ENCODE measurements around the gene SLC39A3. TPM values are rescaled to one million over a fixed set of nuclear protein-coding genes. Genes with fewer than 3 reads are reported as not detected.

SLC39A3 gene
- total RNA-seq, 4 donors from 2014 or later, result 20.2 to 27.0 (median 21.6) TPM

DNA sequence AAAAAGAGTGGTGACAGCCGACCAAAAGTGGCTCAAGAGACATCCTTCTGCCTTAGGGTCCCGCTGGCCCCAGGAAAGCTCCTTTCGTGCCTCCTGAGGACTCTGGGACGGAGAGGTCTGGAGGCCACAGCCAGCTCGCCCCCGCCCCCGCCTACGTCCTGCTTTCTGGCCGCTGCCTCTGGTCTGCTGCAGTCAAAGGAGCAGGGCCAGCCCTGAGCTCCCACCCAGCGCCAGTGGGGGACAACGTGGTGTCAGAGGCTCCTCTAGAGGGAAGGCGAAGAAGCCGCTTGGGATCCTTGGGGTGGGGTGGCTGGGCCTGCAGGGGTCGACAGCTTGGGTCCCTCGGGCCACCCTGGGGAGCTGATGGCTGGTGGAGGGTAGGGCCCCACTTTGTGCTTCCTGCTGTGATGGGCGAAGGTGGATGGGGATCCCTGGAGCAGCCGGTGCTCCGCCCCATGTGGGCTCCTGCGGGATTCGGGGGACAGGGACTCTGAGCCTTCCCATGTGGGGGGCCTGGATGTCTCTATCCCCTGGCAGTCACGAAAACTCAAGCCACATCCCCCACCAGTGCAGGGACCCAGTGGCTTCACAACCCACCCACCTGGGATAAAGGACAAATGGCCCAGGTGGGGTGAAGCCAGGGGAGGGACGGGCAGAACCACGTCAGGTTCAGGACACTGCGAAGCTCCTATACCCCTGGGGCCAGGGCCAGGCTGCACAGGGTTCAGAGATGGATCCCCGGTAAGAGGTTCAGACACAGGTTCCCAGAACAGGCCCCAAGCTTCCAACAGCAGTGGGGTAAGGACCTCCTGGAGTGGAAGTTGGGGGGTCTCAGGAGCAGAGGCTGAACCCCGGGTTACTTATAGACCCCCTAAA is 9.6 kb downstream of the SLC39A3 start:
- intact Hi-C loops (cut with DNase I; ENCODE audit: low total_unique reads), result no loop called here
- 88 to 90% methylated on average over 22 to 24 of the region's 26 CpGs for WGBS, 2 donors
- no peak for TF ChIP-seq POLR2A (IDR thresholded peaks at IDR 0.05)
- no peak for TF ChIP-seq CTCF (IDR thresholded peaks at IDR 0.05)
- DNase-seq (ENCODE audit: low spot score in 2 of 2), result no peak
- no peak overlapping the region for H3K4me3 ChIP-seq (ENCODE audit: low read depth, poor library complexity, severe bottlenecking)

GRCh38 chr19:2728783-2729387 is 10.9 kb downstream of the SLC39A3 start:
- intact Hi-C loops (cut with DNase I; ENCODE audit: low total_unique reads), result no loop called here
- no peak for DNase-seq (ENCODE audit: low spot score in 2 of 2)
- H3K4me3 ChIP-seq (ENCODE audit: low read depth, poor library complexity, severe bottlenecking), result no peak overlapping the region
- whole genome bisulfite sequencing, 2 donors, result 81 to 86% methylated on average over 22 to 23 of the region's 23 CpGs
- TF ChIP-seq POLR2A (IDR thresholded peaks at IDR 0.05) (no peak), CTCF (IDR thresholded peaks at IDR 0.05) (no peak)

GRCh38 chr19:2727640-2727944 is 12.2 kb downstream of the SLC39A3 start:
- 46 to 53% methylated on average over 16 of the region's 16 CpGs for WGBS, 2 donors
- intact Hi-C loops (cut with DNase I; ENCODE audit: low total_unique reads), result no loop called here
- no peak overlapping the region for H3K4me3 ChIP-seq (ENCODE audit: low read depth, poor library complexity, severe bottlenecking)
- no peak for DNase-seq (ENCODE audit: low spot score in 2 of 2)
- TF ChIP-seq CTCF (IDR thresholded peaks at IDR 0.05) (no peak), POLR2A (IDR thresholded peaks at IDR 0.05) (no peak)

DNA sequence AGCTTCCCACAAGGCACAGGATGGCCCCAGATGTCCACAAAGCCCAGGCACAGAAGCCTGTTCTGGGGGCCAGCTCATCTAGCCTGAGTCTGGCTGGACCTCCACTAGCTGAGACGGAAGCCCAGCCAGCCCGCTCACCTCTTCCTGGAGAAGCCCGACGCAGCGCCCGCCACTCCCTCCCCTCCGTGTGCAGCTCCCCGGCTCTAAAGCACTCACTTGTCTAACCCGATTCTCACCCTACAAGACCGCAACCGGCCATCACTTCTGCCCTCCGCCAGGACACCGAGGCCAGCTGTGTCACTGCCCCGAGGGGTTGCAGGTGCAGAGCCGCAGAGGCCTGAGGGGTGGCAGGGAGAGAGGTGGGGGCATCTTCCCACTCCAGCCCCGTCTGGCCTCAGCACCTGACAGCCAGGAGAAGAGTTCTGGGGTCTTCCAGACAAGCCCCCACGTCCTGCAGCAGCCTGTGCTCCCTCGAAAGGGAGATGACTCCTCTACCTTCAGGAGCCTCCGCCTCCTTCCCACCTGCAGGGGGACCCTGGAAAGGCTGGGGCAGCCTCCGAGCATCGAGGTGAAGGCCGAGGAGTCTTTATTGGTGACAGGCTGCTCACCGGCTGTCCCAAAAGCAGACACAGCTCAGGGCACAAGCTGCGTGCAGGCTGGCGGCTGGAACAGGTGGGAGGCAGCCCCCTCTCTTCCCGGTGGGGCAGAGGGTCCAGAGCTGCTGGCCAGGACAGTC is 12.7 kb downstream of the SLC39A3 start:
- DNase-seq (ENCODE audit: low spot score in 2 of 2), result no peak
- 8 to 16% methylated on average over 6 to 25 of the region's 26 CpGs for WGBS, 2 donors
- H3K4me3 ChIP-seq (ENCODE audit: low read depth, poor library complexity, severe bottlenecking), result no peak overlapping the region
- no peak for TF ChIP-seq POLR2A (IDR thresholded peaks at IDR 0.05)
- TF ChIP-seq CTCF (IDR thresholded peaks at IDR 0.05), result no peak
- intact Hi-C loops (cut with DNase I; ENCODE audit: low total_unique reads), result no loop called here

- TF ChIP-seq CTCF (IDR thresholded peaks at IDR 0.05), result no peak
- TF ChIP-seq POLR2A (IDR thresholded peaks at IDR 0.05), result no peak
- 70 to 76% methylated on average over 12 of the region's 15 CpGs for WGBS, 2 donors
- H3K4me3 ChIP-seq (ENCODE audit: low read depth, poor library complexity, severe bottlenecking), result no peak overlapping the region
- no peak for DNase-seq (ENCODE audit: low spot score in 2 of 2)
- intact Hi-C loops (cut with DNase I; ENCODE audit: low total_unique reads), result no loop called here
These were observed 13.5 kb downstream of the SLC39A3 start for GRCh38 chr19:2726160-2726855.
